Stimulated activated CD8-positive, alpha-beta memory T cell treated with anti-CD3 and anti-CD28 coated beads, Interleukin-12 subunit alpha, Interleukin-12 subunit beta, amount 100 ng/mL, for 24 hours (primary cell): ENCODE measurements around the gene PPP2R1A.
A peak's percentile ranks its signal among the peaks of the same experiment; 100 is the strongest.
"Not testable (repeated sequence)": the region's sequence is repeated elsewhere in the genome, so short reads cannot be mapped to it uniquely, and the experiment has no call there.

Experiments
- DNase-seq: peaks from one replicate; pipeline ENCODE4 v3.0.0-alpha.2; 2020; ENCODE audit errors: extremely low read depth

PPP2R1A gene

DNA sequence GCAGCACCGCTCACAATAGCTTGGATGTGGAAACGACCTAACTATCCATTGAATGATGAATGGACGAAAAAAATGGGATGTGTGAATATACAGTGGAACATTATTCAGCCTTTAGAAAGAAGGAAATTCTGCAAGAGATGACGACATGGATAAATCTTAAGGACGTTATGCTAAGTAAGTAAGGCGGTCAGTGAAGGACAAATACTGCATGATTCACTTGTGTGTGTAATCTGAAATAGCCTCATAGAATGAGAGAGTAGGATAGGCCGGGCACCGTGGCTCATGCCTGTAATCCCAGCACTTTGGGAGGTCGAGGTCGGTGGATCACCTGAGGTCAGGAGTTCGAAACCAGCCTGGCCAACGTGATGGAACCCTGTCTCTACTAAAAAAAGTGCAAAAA is 54.2 kb downstream of the PPP2R1A start:
- no peak for DNase-seq

DNA sequence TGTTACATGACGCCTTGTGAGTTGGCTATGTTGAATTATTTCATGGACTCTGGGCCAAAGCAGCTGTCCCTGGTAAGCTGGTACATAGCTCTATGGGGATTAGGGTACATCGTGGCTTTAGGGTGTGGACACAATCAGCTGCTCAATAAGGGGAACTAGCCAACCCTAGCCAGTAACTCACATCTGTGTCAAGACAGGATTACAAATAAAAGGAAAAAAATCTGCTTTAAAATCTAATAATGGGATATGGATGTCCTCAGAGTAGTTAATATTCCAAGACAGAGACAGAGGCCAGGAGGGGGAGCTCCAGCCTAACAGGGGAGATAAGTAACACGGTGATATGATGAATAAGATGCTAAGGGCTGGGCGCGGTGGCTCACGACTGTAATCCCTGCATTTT is 58.4 kb downstream of the PPP2R1A start:
- DNase-seq = no peak

DNA sequence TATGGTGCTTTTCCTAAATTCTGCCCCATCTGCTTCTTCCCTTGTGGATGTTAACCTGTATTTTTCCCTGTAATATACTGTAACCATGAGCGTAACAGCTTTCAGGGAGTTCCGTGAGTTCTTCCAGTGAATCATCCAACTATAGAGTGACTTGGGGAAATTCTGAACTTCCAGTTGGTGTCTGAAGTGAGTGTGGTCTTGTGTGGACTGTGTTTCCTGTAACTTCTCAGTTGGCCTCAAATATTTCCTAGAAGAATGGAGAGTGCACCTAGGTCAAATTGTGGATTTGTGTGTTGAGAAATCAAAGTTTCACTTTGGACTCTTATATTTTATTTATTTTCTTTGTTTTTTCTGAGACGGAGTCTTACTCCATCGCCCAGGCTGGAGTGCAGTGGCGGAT is 68.6 kb downstream of the PPP2R1A start:
- no peak for DNase-seq

- DNase-seq = not testable (repeated sequence)
Measured at GRCh38 chr19:52265556-52265955, 75.7 kb downstream of the PPP2R1A start.

DNA sequence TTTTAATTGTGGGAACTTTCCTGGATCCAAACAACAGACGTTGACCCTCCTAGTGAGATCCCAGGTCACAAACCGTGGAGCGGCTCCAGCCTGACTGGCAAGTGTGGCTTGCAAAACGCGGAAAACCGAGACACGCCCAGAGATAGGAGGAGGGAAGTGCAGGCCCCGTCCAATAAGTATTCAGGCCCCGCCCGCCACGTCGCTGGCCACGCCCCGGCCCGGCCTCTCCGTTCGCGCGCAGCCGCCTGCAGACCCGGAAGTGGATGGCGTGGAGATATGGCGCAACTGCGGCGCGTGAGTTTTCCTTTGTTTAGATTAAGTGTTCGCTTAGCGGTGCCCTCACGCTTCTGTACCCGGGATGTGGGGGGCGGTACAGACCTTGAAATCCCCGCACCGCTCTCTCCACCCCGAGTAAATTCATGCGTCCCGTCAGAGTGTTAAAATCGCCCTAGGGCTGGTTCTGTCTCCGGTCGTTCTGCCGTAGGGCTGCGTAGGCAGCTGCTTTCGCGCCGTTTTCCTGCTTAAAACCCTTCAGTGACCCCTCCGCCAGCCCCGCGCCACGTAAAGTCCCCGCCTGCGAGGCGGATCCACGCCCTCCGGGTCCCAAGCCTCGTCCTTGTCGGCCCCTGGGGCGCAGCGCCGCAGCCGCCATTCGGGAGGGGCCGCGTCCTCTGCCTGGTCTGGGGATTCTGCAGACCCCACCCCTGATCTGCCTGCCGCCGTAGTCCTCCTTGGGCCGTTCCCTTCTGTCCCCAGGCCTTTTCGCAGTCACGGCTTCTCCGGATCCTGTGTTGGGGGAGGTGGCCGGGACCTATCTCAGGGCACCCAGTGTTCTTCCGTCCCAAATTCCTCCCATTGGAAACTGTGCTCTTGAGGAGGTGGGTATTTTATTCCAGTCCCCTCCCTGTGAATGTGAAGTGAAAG is 79.7 kb downstream of the PPP2R1A start, which contains the start of gene ZNF766:
ZNF766 (plus strand) TSS at position 250 of the 924 bp plus-strand sequence; CDS start at position 277, 27 bp downstream.
- DNase-seq = peak; percentile 92

DNA sequence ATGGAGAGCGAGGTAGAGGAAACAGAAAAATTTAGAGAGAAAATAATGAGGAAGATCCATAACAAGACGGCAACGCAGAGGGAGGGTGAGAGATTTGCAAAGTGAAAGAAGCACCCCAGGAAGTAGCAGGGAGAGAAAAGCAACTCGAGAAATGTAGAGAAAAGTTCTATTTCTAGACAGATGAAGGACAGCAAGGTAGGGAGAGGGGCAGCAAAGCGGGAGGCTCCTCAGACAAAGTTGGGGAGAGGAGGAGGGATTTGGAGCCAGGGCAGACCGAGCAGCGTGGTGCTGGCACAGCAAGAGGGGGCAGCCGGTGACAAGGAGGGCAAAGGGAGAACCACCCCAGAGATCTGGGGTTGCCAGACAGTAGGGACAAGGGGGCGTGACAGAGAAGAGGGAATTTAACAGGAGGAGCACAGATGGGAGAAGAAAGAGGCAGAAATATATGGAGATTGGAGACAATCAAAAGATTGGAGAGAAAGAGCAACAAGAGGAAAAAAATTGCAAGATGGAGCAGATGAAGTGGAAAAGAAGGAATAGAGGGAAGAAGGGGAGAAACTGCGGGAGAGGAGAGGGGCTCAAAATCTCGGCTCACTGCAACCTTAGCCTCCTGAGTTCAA is 80.5 kb downstream of the PPP2R1A start:
- no peak for DNase-seq

- no peak for DNase-seq
Measured at GRCh38 chr19:52273301-52273700, 83.4 kb downstream of the PPP2R1A start.

DNA sequence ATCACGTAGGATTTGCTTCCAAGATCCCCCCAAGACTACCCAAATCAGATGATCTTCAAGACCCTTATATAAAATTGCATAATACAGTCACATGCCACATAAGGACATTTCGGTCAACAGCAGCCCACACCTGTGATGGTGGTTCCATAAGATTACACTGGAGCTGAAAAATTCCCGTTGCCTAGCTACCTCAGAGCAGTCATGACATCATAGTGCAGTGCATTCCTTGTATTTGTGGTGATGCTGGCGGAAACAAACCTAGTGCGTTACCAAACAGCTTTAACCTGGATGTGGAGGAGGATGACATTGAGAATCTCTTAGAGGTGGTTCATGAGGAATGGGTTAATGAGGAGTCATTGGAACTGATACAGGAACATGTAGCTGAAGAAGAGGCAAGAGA is 84.3 kb downstream of the PPP2R1A start:
- DNase-seq = no peak

DNA sequence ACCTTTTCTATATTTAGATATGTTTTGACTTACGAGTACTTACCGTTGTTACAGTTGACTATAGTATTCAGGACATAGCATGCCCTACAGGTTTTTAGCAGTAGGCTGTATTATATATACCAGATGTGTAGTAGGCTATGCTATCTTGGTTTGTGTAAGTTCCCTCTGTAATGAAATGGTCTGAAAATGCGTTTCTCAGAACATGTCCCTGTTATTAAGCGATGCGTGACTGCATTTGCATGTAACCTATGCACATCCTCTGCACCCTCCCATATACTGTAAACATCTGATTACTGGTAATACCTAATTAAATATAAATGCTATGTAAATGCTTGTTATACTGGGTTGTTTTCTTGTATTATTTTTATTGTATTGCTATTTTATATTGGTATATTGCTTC is 86.1 kb downstream of the PPP2R1A start:
- DNase-seq = no peak

- DNase-seq = no peak
Measured at GRCh38 chr19:52277471-52277870, 87.6 kb downstream of the PPP2R1A start.
